GM18511 (cell line): Measurements from ENCODE around the gene CD164L2.
"Not testable (repeated sequence)": the region's sequence is repeated elsewhere in the genome, so short reads cannot be mapped to it uniquely, and the experiment has no call there.

ENCODE experiments used
- ATAC-seq: cut with Tn5 transposase; IDR thresholded peaks from one replicate; pipeline ENCODE4 v1.9.1; 2021; ENCODE audit warnings: mild to moderate bottlenecking, moderate library complexity; ENCODE audit not compliant: unreplicated experiment

Gene CD164L2

GRCh38 chr1:27405598-27406361, 22.6 kb upstream of the CD164L2 start:
- ATAC-seq, result not testable (repeated sequence)

GRCh38 chr1:27405074-27405473, 21.9 kb upstream of the CD164L2 start:
- ATAC-seq, result no peak

GRCh38 chr1:27403931-27404330, 20.8 kb upstream of the CD164L2 start:
- no peak for ATAC-seq

- no peak for ATAC-seq
These were observed 20.1 kb upstream of the CD164L2 start for GRCh38 chr1:27403065-27403726.

GRCh38 chr1:27402349-27402754, 19.2 kb upstream of the CD164L2 start:
- ATAC-seq, result no peak

- no peak for ATAC-seq
These were observed 17.8 kb upstream of the CD164L2 start for GRCh38 chr1:27400963-27401341.

- no peak for ATAC-seq
These were observed 17.2 kb upstream of the CD164L2 start for GRCh38 chr1:27400082-27400962.

GRCh38 chr1:27399251-27400025, 16.3 kb upstream of the CD164L2 start:
- no peak for ATAC-seq

GRCh38 chr1:27398405-27399149, 15.4 kb upstream of the CD164L2 start:
- no peak for ATAC-seq

- ATAC-seq, result no peak
These were observed 14.6 kb upstream of the CD164L2 start for GRCh38 chr1:27397749-27398148.

GRCh38 chr1:27397110-27397509, 14.0 kb upstream of the CD164L2 start:
- no peak for ATAC-seq

- ATAC-seq, result no peak
These were observed 12.5 kb upstream of the CD164L2 start for GRCh38 chr1:27395441-27396195.

- no peak for ATAC-seq
These were observed 11.8 kb upstream of the CD164L2 start for GRCh38 chr1:27394925-27395324.

- ATAC-seq, result no peak
These were observed 11.1 kb upstream of the CD164L2 start for GRCh38 chr1:27394282-27394658.

GRCh38 chr1:27393641-27394281, 10.6 kb upstream of the CD164L2 start:
- ATAC-seq, result no peak

GRCh38 chr1:27392778-27393635, 9.9 kb upstream of the CD164L2 start:
- no peak for ATAC-seq

- ATAC-seq, result peak; percentile 85
These were observed 9.1 kb upstream of the CD164L2 start, which contains the start of gene GPR3 for GRCh38 chr1:27392096-27392777. GPR3 (plus strand) TSS chr1:27392622; CDS start chr1:27393799, 1,177 bp downstream.
